Ishikawa (cell line): Measurements from ENCODE around the gene SUSD6.

ENCODE experiments used
- CEBPB ChIP-seq: IDR thresholded peaks from 2 replicates; pipeline ENCODE4 v1.6.1; 2012
- CREB1 ChIP-seq: IDR thresholded peaks from 2 replicates; pipeline ENCODE4 v1.6.1; 2012; ENCODE audit warnings: low read depth
- EGR1 ChIP-seq: IDR thresholded peaks from 2 replicates; pipeline ENCODE4 v1.6.1; 2012
- EP300 ChIP-seq: IDR thresholded peaks from 2 replicates; pipeline ENCODE4 v1.6.1; 2012; ENCODE audit warnings: borderline replicate concordance
- FOXM1 ChIP-seq: IDR thresholded peaks from 2 replicates; pipeline ENCODE4 v1.6.1; 2012; ENCODE audit warnings: low read depth, borderline replicate concordance
- MAX ChIP-seq: IDR thresholded peaks from 2 replicates; pipeline ENCODE4 v1.6.1; 2012
- NFIC ChIP-seq: IDR thresholded peaks from 2 replicates; pipeline ENCODE4 v1.6.1; 2012
- RAD21 ChIP-seq: IDR thresholded peaks from 2 replicates; pipeline ENCODE4 v1.6.1; 2012; ENCODE audit warnings: low read depth
- TAF1 ChIP-seq: IDR thresholded peaks from 2 replicates; pipeline ENCODE4 v1.6.1; 2012; ENCODE audit warnings: low read depth, mild to moderate bottlenecking
- TCF12 ChIP-seq: IDR thresholded peaks from 2 replicates; pipeline ENCODE4 v1.6.1; 2012; ENCODE audit warnings: low read depth
- TEAD4 ChIP-seq: IDR thresholded peaks from 2 replicates; pipeline ENCODE4 v1.6.1; 2012
- USF1 ChIP-seq: IDR thresholded peaks from 2 replicates; pipeline ENCODE4 v1.6.1; 2012
- YY1 ChIP-seq: IDR thresholded peaks from 2 replicates; pipeline ENCODE4 v1.6.1; 2012; ENCODE audit warnings: low read depth
- ZBTB7A ChIP-seq: IDR thresholded peaks from 2 replicates; pipeline ENCODE4 v1.6.1; 2012; ENCODE audit warnings: low read depth
- TF ChIP-seq, protein P1 (sequence below): IDR thresholded peaks from 2 replicates; pipeline ENCODE4 v1.6.1; 2012; ENCODE audit warnings: low read depth, mild to moderate bottlenecking

The SUSD6 gene

DNA sequence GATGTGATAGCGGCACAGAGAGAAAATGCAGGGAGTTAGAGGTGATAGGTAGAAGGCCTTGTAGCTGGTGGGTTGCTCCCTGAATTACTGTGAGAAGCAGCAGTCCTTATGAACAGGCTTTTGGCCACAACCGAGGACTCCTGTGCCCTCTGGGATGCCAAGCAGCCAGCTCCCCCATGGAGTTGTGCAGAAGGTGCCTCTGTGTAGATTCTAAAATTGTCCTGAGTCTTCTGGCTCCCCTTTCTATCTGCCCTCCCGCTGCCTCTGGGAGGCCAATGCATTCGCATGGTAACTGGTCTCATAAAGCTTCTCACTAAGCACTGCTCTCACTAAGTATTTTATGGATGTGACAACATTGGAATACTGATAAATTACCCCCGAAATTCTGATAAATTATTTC lies 16.1 kb upstream of the SUSD6 start:
- TF ChIP-seq ZBTB7A: no peak
- TF ChIP-seq MAX: no peak
- no peak for TF ChIP-seq TAF1
- TF ChIP-seq RAD21: no peak
- TF ChIP-seq CREB1: no peak
- TF ChIP-seq EGR1: no peak
- no peak for TF ChIP-seq TCF12
- no peak for TF ChIP-seq NFIC
- no peak for TF ChIP-seq YY1
- no peak for TF ChIP-seq FOXM1
- TF ChIP-seq, protein P1, sequence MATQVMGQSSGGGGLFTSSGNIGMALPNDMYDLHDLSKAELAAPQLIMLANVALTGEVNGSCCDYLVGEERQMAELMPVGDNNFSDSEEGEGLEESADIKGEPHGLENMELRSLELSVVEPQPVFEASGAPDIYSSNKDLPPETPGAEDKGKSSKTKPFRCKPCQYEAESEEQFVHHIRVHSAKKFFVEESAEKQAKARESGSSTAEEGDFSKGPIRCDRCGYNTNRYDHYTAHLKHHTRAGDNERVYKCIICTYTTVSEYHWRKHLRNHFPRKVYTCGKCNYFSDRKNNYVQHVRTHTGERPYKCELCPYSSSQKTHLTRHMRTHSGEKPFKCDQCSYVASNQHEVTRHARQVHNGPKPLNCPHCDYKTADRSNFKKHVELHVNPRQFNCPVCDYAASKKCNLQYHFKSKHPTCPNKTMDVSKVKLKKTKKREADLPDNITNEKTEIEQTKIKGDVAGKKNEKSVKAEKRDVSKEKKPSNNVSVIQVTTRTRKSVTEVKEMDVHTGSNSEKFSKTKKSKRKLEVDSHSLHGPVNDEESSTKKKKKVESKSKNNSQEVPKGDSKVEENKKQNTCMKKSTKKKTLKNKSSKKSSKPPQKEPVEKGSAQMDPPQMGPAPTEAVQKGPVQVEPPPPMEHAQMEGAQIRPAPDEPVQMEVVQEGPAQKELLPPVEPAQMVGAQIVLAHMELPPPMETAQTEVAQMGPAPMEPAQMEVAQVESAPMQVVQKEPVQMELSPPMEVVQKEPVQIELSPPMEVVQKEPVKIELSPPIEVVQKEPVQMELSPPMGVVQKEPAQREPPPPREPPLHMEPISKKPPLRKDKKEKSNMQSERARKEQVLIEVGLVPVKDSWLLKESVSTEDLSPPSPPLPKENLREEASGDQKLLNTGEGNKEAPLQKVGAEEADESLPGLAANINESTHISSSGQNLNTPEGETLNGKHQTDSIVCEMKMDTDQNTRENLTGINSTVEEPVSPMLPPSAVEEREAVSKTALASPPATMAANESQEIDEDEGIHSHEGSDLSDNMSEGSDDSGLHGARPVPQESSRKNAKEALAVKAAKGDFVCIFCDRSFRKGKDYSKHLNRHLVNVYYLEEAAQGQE: no peak
- TF ChIP-seq TEAD4: no peak

DNA sequence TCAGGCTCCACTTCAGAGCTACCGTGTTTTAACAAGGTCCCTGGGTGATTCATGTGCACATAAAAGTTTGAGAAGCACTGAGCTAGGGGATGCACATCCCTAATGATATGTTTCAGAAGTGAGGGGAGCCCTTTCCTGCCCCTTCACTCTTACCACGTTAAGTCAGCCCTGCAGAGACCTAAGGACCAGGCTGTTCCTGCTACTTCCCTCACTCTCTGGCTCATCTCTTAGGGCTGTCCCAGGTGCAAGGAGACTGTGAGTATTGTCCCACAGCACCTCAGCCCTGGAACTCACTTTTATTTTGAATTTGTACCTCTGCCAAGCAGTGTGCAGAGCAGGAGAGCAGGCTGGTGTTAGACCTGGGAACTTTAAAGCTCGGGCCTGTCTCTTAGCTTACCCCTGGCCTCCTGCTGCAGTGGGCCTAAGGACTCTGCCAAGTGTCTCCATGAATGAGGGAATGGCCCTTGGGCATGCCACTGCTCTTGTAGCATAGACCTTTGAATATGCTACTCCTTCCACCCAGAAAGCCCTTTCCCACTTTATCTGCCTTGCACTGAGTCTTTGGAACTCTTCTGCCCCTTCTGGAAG lies 11.0 kb upstream of the SUSD6 start:
- TF ChIP-seq TEAD4 (no peak), USF1 (no peak), EGR1 (no peak), YY1 (no peak), EP300 (no peak), CEBPB (no peak), TAF1 (no peak)
- TF ChIP-seq, protein P1: no peak

DNA sequence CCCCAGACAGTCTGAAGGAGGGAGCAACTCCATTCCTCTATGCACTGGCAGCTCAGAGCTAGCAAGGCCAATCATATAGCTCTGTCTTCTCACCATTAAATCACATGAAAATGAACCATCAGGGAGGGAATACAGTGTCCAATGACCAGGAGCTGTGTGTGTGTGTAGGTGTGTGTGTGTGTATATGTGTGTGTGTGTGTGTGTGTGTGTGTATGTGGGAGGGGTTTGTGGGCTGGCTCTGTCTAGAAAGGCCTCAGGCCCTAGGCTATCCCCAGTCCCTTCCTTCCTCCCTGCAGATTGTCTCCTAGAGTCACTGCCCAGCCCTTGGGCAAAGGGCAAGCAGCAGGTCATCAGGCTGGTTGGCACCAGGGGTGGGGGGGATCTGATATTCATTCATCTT lies 5.7 kb upstream of the SUSD6 start:
- no peak for TF ChIP-seq EP300
- no peak for TF ChIP-seq FOXM1
- TF ChIP-seq MAX: no peak
- no peak for TF ChIP-seq RAD21
- no peak for TF ChIP-seq YY1
- no peak for TF ChIP-seq NFIC
- no peak for TF ChIP-seq CREB1
- TF ChIP-seq EGR1: no peak
- TF ChIP-seq CEBPB: no peak

- TF ChIP-seq CEBPB (peak; percentile 74), NFIC (no peak)
Observed at GRCh38 chr14:69606258-69607184, 4.9 kb upstream of the SUSD6 start.

- TF ChIP-seq USF1 (no peak), TAF1 (no peak), EP300 (no peak)
Observed at GRCh38 chr14:69610020-69610873, 1.1 kb upstream of the SUSD6 start.

DNA sequence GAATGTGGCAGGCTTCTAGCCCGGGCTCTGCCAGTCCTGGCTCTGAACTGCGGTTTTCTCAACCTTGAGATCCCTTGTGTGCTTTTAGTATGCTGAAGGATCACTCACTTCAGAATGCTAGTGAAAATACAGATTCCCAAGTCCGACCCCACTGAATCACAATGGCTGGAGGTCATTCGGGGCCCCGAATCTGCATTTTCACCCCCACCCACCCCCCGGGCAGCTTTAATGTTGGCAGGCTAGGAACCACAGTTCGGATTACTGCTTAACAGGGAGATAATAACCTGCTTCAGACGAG lies 573 bp upstream of the SUSD6 start:
- TF ChIP-seq EGR1 (no peak), ZBTB7A (no peak), YY1 (no peak), CEBPB (no peak), CREB1 (no peak), RAD21 (no peak), USF1 (no peak), EP300 (no peak), TCF12 (no peak), FOXM1 (no peak), TAF1 (no peak), TEAD4 (no peak), NFIC (no peak), MAX (no peak)
- TF ChIP-seq, protein P1: no peak
